Activated T-cell treated with anti-CD3 and anti-CD28 coated beads for 48 hours (primary cell): ENCODE measurements around the gene FTHL17.
A peak's percentile ranks its signal among the peaks of the same experiment; 100 is the strongest.

Source experiments
- DNase-seq: peaks from one replicate; pipeline ENCODE4 v3.0.0-alpha.2; 2020; ENCODE audit warnings: low read depth

The FTHL17 gene

DNA sequence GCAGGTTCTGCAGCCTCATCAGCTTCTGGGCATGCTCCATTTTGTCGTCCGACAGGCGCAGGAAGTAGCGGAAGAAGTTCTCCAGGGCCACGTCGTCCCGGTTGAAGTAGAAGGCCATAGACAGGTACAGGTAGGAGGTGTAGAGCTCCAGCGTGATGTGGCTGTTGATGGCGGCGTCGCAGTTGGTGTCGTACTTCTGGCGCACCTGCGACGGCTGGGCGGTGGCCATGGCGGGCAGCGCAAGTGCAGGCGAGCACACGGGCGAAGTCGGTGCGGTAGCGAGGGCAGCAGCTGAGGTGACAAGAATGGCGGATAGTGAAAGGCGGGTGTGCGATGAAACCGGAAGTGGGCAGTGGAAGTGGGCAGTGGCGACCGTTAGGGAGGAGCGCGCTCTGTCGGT lies at the start of gene FTHL17:
Gene FTHL17, minus strand, starts transcription at position 317 of the 400 bp plus-strand sequence. Its CDS starts 88 bp downstream, at position 229.
- no peak for DNase-seq

DNA sequence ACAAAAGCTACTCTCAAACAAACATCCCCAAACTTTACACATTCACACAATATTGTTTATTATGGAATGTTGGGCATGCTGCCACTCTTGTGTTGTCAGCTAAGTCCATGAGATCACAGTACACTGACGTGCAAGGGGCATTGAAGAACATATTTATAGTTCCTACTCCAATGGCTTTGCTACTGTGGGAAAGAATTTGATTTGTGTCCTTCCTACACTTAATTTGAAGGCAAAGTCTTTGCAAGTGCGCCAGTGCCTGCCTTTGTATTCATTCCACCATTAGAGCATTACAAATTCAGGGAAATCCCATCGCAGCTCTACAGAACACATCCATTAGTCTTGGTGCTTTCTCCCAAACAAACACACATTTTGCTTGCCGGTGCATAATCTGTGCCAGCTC lies 45.4 kb upstream of the FTHL17 start:
- DNase-seq: no peak

DNA sequence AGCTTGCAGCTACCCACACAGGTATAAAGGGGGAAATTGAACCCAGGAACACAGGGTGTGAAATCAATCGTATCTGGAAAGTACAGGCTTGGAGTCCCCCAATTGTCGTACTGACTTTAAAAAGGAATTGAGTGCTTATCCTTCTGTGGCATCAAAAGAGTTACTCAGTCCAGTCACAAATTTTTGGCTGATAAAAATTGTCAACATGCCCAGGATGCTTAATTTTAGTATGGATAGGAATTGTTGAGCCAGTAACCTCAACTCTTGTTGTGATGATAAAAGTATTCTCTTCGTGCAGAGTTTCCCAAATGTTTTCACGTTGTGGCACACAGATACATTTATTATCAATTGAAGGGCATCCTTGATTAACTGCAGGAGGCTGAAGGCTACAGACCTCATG lies 43.6 kb upstream of the FTHL17 start:
- DNase-seq: no peak

DNA sequence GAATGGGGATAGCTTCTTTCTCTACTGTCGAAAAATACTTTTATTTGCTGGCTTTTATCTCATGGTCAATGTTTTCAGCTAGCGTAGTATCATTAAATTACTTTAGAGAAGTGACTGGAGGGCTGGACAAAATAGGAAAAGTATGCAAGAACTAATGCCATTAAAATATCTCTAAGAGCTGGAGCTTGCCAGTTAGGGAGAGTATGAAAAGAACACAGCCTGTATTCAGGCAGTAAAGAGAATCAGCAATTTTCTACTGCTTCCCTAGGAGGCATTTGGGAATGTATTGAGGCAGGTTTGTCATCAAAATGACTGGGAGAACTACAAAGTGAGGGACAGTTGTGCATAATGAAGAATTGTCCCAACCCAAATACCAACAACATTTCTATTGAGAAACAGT lies 43.0 kb upstream of the FTHL17 start:
- no peak for DNase-seq

DNA sequence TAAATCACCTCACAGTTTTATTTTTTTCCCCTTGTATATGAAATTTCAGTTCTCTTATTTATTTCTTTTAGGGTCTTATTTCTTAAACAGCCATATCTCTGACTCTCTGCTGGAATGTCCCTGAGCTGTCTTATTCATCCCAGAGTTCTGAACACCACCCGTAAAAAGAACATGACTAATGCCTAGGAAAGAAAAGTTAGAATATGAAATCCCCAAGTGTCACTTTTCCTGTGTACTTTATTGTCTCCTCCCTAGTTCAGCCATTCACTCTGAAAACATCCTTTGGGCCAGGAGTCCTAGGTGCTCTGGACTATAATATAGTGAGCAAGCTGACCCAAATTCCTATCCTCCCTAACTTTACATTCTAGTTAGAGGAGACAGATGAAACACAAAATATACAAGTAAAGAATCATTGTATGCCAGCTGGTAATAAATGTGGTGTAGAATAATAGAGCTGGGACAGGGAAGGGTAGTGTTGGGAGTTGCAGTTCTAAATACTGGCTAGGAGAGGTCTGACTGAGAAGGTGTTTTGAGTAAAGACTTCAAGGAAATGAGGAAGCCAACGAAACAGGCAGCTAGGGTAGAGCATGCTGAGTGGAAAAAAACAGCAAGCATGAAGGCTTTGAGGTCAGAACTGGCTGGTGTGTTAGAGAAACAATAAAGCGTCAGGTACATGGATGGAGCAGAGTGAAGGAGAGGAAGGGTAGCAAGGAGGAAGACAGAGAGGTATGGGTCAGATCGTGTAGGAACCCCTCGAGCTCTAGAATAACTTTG lies 40.6 kb upstream of the FTHL17 start:
- DNase-seq: no peak

GRCh38 chrX:31110657-31111056 lies 38.8 kb upstream of the FTHL17 start:
- no peak for DNase-seq

- DNase-seq: peak; percentile 28
These were observed 27.8 kb upstream of the FTHL17 start for GRCh38 chrX:31099536-31100090.

DNA sequence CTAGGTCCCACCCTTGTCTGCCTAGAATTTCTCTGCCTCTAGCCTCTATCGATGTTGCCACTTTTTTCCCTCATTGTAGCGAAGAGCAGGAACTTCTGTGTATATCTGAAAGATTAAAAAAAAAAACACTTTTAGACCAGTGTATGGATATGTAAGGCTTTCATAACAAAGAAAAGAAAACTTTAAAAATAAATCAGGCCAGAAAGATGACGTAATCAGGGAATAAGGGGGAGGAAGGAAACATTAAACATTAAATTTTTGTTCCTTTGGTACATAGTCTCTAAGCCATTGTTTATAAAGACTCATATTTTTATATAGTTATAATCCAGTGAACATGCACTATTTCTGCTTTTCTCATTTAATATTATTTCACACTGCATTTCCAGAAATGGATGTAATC lies 26.2 kb upstream of the FTHL17 start:
- no peak for DNase-seq

- no peak for DNase-seq
These were observed 21.8 kb upstream of the FTHL17 start for GRCh38 chrX:31093639-31093975.

GRCh38 chrX:31092970-31093638 lies 21.3 kb upstream of the FTHL17 start:
- no peak for DNase-seq

- DNase-seq: no peak
These were observed 20.6 kb upstream of the FTHL17 start for GRCh38 chrX:31092476-31092875.

- DNase-seq: no peak
These were observed 20.0 kb upstream of the FTHL17 start for GRCh38 chrX:31091819-31092218.

GRCh38 chrX:31074522-31074921 lies 2.7 kb upstream of the FTHL17 start:
- DNase-seq: no peak

DNA sequence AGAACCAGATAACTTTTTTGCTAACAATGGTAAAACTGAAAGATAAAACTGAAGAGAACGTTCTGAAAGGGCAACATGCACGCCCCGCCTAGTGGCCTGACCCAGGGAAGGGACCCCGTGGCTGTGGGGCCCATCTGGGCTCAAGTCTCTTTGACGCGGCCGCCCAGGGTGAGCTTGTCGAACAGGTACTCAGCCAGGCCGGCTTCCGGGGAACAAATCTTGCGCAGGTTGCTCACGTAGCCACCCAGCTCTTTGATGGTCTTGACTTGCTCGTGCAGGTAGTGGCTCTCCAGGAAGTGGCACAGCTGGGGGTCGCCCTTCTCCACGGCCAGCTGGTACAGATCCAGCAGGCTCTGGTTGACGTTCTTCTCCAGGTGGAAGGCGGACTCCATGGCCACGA lies 579 bp downstream of the FTHL17 start:
- no peak for DNase-seq

DNA sequence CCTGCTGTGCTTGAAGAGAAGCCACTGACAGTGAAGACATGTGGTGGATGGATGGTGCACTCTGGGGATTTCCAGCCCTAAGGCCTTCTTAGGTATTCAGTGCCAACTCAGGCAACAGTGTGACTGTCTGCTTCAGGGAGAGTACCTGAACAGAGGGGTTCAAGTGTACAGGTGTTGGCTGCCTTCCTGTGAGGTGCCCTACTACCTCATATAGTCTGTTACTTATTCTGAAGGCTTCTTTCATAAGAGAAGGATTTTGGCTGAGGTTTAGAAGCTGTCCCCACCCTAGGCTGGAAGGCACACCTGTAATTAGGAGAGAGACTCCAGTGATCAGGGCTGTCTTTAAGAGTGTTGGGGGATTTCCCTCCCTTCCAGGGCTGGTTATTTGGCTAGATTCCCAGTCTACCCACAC lies 1.8 kb downstream of the FTHL17 start:
- DNase-seq: no peak

GRCh38 chrX:31063114-31063513 lies 8.7 kb downstream of the FTHL17 start:
- no peak for DNase-seq

DNA sequence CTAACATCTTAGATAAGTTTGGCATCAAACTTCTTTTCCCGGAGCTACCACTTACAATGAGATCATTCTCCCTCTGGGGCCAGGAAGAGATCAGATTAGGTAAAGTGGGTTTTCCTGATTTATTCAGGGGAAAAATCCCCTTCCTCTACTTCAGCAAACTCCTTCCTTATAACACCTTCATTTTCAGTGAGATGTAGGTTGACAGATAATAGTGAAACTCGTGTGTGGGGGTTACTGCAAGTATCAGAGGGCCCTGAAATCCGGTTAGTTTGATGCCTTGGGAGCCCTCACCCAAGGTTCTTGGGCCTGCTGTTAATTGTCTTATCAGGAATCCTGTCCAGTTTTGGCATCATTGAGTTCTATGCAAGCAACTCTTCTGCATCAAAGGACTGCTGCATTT lies 10.8 kb downstream of the FTHL17 start:
- no peak for DNase-seq

DNA sequence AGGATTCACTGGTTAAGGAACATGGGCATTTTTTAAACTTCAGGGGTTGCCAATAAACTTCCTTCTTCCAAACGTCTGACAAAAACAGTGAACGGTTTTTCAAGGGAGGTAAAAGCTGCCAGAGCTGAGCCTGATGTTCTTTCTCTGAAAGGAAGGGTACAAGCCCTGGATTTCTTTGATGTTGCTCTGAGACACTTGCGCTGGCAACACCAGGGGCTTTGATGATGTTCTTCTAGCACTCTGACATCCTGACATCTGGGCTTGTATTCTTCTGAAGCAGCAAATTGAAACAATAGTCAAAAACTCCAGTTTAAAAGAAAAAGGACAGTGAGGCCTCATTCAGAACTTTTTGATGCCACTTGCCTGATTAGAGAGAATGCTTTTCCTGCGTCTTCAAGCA lies 11.8 kb downstream of the FTHL17 start:
- no peak for DNase-seq

DNA sequence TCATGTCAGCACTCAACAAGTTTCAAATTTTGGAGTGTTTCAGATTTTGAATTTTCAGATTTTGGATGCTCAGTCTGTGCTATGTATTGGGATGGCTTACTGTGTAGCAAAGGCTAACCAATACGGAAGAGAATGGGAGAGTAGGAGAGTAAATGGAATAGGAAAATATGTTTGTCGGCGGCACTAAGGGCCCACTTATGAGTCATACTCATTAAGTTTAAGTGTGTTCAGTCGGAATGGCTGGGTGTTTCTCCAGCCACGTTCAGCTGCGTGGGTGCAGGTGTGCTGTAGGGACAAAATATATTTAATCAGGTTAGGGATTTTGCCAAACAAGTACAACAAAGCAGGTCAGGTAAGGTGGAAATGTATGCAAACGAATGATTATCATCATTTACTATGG lies 13.6 kb downstream of the FTHL17 start:
- no peak for DNase-seq

DNA sequence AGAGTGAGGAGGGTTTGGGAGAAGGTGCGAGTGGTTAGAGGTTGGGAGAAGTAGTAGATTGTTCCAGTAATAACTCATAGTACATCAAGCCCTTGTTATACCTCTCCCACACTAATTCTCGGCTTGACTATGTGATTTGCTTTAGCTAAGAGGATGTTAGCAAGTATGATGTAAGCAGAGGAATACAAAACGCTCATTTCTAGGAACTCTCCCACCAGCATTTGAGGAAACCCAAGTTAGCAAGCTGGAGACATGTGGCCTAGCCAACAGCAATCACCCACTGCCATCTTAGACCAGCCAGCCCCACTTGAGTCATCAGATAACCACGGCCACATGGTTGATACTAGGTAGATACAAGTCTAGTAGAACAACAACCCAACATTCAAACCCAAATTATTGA lies 14.2 kb downstream of the FTHL17 start:
- no peak for DNase-seq

DNA sequence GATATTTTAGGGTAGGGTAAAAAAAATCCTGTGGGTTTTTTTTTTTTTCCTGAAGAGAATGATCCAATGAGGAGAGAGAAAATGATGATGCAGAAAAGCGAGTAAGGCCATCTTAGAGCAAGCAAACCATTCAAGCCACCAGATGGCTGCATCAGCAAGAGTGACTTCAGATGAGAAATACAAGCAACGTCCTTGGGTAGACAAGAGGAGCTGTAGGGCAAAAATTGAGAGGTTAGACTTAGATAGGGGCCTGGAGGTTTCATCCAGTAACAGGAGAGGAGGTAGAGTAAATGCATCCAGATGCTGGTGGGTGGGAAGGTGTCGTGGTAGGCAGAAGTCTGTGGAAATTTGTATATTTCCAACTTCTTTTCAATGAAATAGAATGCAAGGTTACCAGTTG lies 14.6 kb downstream of the FTHL17 start:
- DNase-seq: no peak

- no peak for DNase-seq
These were observed 18.2 kb downstream of the FTHL17 start for GRCh38 chrX:31053621-31054020.

DNA sequence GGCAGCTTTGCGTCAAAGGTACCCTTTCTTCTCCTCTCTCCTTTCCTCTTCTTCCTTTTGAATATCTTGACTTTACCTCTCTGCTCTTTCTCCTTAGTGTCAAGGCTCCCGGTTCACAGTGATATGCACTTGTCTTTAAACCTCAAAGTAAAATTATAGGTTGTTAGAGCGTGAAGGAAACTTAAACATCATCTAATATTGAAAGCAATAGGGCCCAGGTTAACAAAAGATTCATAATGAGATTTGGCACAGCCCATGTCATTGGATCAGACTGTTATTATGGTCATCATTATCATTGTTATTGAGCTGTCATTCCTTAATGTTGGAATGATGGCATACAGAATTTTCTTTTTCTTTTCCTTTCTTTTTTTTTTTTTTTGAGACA lies 32.5 kb downstream of the FTHL17 start:
- no peak for DNase-seq
